CD4-positive, alpha-beta memory T cell (primary cell): ENCODE results near the gene IPO9. TPM values are rescaled to one million over a fixed set of nuclear protein-coding genes. Genes with fewer than 3 reads are reported as not detected.

ENCODE experiments used
- CTCF ChIA-PET: fragments of 350-600 bp; sonication (Branson Sonifier 250); formaldehyde crosslinking; loops from one replicate; lab custom pipeline; 2021; ENCODE audit warnings: inconsistent platforms; ENCODE audit not compliant: partially characterized antibody; lab: Charles Lee
- POLR2A ChIA-PET: fragments of 350-600 bp; sonication (Branson Sonifier 250); formaldehyde crosslinking; loops from one replicate; lab custom pipeline; 2021; ENCODE audit not compliant: partially characterized antibody; lab: Charles Lee
- DNase-seq, 5 donors: peaks; one replicate each; pipeline versions ENCODE4 v3.0.0 to v3.0.0-alpha.2; 2020 to 2022; ENCODE audit warnings: mixed read lengths in 1 of 5
- H3K27ac ChIP-seq: one replicate; pipeline ENCODE4 v1.7.0; 2013; ENCODE audit warnings: low read depth, low read length
- H3K27me3 ChIP-seq: 2 replicates; pipeline ENCODE4 v1.7.0; 2013; ENCODE audit warnings: mild to moderate bottlenecking, low read length, moderate library complexity; ENCODE audit not compliant: insufficient read depth
- H3K36me3 ChIP-seq: 2 replicates; pipeline ENCODE4 v1.7.0; 2013; ENCODE audit warnings: mild to moderate bottlenecking, low read length, moderate library complexity; ENCODE audit not compliant: insufficient read depth
- H3K4me1 ChIP-seq: 2 replicates; pipeline ENCODE4 v1.7.0; 2013; ENCODE audit warnings: mild to moderate bottlenecking, low read length, moderate library complexity; ENCODE audit not compliant: insufficient read depth
- H3K4me3 ChIP-seq, 2 donors: one replicate each; pipeline ENCODE4 v1.7.0; 2013; ENCODE audit warnings: low read length in 2 of 2, mild to moderate bottlenecking in 1 of 2
- H3K9me3 ChIP-seq, 2 donors: one replicate each; pipeline ENCODE4 v1.7.0; 2013; ENCODE audit warnings: low read length in 2 of 2, control low read depth in 1 of 2; ENCODE audit not compliant: control insufficient read depth in 1 of 2
- H3K27ac Mint-ChIP-seq, 7 donors: one replicate each; pipeline ENCODE4 v1.8.0; 2020 to 2021; ENCODE audit warnings: mixed read lengths in 7 of 7, mild to moderate bottlenecking in 6 of 7, inconsistent platforms in 3 of 7, moderate library complexity in 3 of 7
- H3K27me3 Mint-ChIP-seq, 2 donors: one replicate each; pipeline ENCODE4 v1.8.0; 2020 to 2021; ENCODE audit warnings: mixed read lengths in 2 of 2
- H3K36me3 Mint-ChIP-seq, 2 donors: one replicate each; pipeline ENCODE4 v1.8.0; 2020 to 2021; ENCODE audit warnings: mixed read lengths in 2 of 2, inconsistent platforms in 1 of 2, mild to moderate bottlenecking in 1 of 2
- H3K4me1 Mint-ChIP-seq, 4 donors: one replicate each; pipeline ENCODE4 v1.8.0; 2020 to 2021; ENCODE audit warnings: mixed read lengths in 4 of 4, mild to moderate bottlenecking in 1 of 4
- H3K4me3 Mint-ChIP-seq, 8 donors: one replicate each; pipeline ENCODE4 v1.8.0; 2020 to 2021; ENCODE audit warnings: mixed read lengths in 8 of 8, mild to moderate bottlenecking in 7 of 8, moderate library complexity in 6 of 8, inconsistent platforms in 3 of 8
- H3K9me3 Mint-ChIP-seq, 8 donors: one replicate each; pipeline ENCODE4 v1.8.0; 2020 to 2021; ENCODE audit warnings: mixed read lengths in 8 of 8, mild to moderate bottlenecking in 5 of 8, inconsistent platforms in 3 of 8, moderate library complexity in 1 of 8
- intact Hi-C: fragments of 100-400 bp; cut with micrococcal nuclease; formaldehyde crosslinking; loops from one replicate; pipeline ENCODE4 v1.15.1; 2023
- polyA plus RNA-seq, 2 donors: library from polyadenylated mRNA; unstranded; fragments of 300-500 nt; fragmentation: Illumina TruSeq; gene quantifications; one replicate each; pipeline ENCODE4 v1.2.3, GENCODE V29; 2021
- total RNA-seq, 2 experiments: library from RNA; stranded (reverse); gene quantifications; one replicate each; pipeline ENCODE4 v1.2.3, GENCODE V29; 2021

Gene IPO9
- total and polyA plus RNA-seq, 4 experiments from 2014 or later: 13.1 to 42.7 (median 30.7) TPM

DNA sequence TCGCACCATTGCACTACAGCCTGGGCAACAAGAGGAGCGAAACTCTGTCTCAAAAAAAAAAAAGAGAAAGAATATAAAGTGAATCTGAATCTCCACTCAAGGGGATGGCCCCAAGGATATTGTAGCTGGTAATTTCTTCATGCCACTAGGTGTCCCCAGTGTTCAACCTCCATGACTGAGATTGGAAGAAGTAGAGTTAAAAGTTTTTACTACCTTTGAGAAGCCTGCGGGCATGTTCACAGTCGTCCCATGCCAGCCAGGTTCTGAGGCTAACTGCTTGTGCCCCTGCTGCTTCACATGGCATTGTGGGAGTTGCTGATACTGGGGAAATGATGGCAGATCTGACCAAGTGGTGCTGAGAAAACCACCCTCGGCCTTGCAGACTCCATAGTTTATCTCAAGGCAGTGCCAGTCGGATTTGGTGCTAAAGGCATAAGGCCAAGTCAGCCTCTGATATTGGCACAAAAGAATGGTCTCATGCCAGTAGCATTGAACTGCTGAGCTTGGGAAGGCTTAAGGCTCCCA lies 49.0 kb downstream of the IPO9 start:
- Histone ChIP-seq H3K4me1 (no peaks in the 10 kb centered on the region), H3K36me3 (peaks cover 16% of the 10 kb centered on the region), H3K4me3 (no peak overlapping the region), H3K9me3 (no peaks in the 10 kb centered on the region), H3K27me3 (no peaks in the 10 kb centered on the region), H3K27ac (no peak overlapping the region)
- H3K9me3 Mint-ChIP-seq: no peaks in the 10 kb centered on the region
- peaks cover 0 to 4% (median 0%) of the 10 kb centered on the region in 4 donors for H3K4me1 Mint-ChIP-seq
- H3K27ac Mint-ChIP-seq: peak overlapping the region in 1 of 7 donors; percentile 32
- ChIA-PET POLR2A (interaction anchor here (0.5 to 0.9 kb wide), 2 partner anchors 9 to 100 kb away, joined by 3 read pairs; no protein-coding TSS in a partner anchor), CTCF (interaction anchor here (0.6 to 11.8 kb wide), 8 partner anchors 9 to 265 kb away, joined by 3 to 91 read pairs (median 5); no protein-coding TSS in a partner anchor)
- no peaks in the 10 kb centered on the region for H3K27me3 Mint-ChIP-seq
- peak in 3 of 5 donors; percentile 7 to 22 (median 12) for DNase-seq
- no peak overlapping the region for H3K4me3 Mint-ChIP-seq
- H3K36me3 Mint-ChIP-seq: peaks cover 15 to 30% of the 10 kb centered on the region in 2 donors
- intact Hi-C loops: loop anchor here (1.0 kb wide), 1 partner anchor 94 kb away; no protein-coding TSS in a partner anchor

DNA sequence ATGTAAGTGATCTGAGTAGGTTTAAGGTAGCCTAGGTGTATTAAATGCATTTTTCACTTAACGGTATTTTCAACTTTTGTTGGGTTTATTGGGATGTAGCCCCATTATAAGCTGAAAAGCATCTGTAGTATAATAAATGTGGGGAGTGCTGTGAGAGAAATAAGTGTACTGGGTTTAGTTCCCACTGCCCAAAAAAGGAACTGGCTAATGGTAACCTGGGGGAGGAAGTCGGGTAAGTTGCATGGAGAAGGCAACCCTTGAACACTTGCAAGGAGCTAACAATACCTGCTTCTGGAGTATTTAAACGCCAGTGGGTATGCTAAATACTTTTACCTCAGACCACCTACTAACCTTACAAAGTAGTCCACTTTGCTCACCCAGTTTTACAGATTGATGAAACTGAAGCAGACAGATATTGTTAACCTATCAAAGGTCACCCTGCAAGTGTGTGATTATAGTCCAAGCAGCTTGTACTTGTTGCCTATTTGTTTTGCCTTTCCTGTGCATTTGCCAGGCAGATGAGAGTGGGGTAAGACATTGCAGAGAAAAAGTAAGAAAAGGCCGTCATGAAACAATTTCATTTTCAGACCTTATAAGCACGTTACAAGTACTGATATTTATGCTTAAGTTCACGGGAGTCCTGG lies 52.1 kb downstream of the IPO9 start:
- Histone ChIP-seq H3K36me3 (no peaks in the 10 kb centered on the region), H3K4me1 (peaks cover 11% of the 10 kb centered on the region), H3K27me3 (no peaks in the 10 kb centered on the region), H3K4me3 (no peak overlapping the region), H3K27ac (no peak overlapping the region), H3K9me3 (no peaks in the 10 kb centered on the region)
- POLR2A ChIA-PET: no interaction called here
- H3K4me1 Mint-ChIP-seq: peaks cover 0 to 6% (median 4%) of the 10 kb centered on the region in 4 donors
- intact Hi-C loops: no loop called here
- no peak for DNase-seq
- peak overlapping the region in 1 of 7 donors; percentile 30 for H3K27ac Mint-ChIP-seq
- CTCF ChIA-PET: interaction anchor here (0.6 to 11.8 kb wide), 6 partner anchors 12 to 117 kb away, joined by 3 to 91 read pairs (median 3); partner anchors contain the start of gene IPO9
- H3K36me3 Mint-ChIP-seq: peaks cover 3 to 10% of the 10 kb centered on the region in 2 donors
- H3K27me3 Mint-ChIP-seq: peaks cover 0 to 2% of the 10 kb centered on the region in 2 donors
- no peak overlapping the region for H3K4me3 Mint-ChIP-seq
- H3K9me3 Mint-ChIP-seq: no peaks in the 10 kb centered on the region

DNA sequence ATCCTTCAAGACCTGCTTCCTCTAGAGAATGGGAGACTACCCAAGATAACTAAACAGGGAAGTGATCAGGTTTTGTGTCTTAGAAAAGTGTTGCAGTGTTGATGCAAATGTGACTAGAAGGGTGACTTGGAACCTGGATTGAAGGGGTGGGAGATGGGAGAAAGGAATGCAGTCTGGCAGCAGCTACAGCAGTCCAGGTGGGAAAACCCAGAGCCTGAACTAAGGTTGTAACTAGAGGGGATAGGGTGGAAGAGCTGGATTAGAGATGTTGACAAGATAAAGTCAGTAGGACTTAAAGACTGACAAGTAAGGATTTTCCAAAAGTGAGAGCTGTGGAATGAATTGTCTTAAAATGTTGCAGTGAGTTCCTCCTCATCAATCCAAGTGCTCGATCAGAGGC lies 52.7 kb downstream of the IPO9 start:
- POLR2A ChIA-PET: no interaction called here
- H3K4me3 Mint-ChIP-seq: no peak overlapping the region
- H3K36me3 ChIP-seq: no peaks in the 10 kb centered on the region
- H3K27me3 ChIP-seq: no peaks in the 10 kb centered on the region
- H3K27me3 Mint-ChIP-seq: peaks cover 0 to 4% of the 10 kb centered on the region in 2 donors
- no peaks in the 10 kb centered on the region for H3K9me3 ChIP-seq
- no peaks in the 10 kb centered on the region for H3K9me3 Mint-ChIP-seq
- peaks cover 0 to 6% (median 4%) of the 10 kb centered on the region in 4 donors for H3K4me1 Mint-ChIP-seq
- no peak for DNase-seq
- H3K27ac Mint-ChIP-seq: peak overlapping the region in 1 of 7 donors; percentile 59
- CTCF ChIA-PET: interaction anchor here (1.4 to 11.8 kb wide), 3 partner anchors 12 to 15 kb away, joined by 3 to 91 read pairs (median 4); no protein-coding TSS in a partner anchor
- H3K27ac ChIP-seq: no peak overlapping the region
- H3K36me3 Mint-ChIP-seq: peaks cover 0 to 4% of the 10 kb centered on the region in 2 donors
- H3K4me3 ChIP-seq: no peak overlapping the region
- intact Hi-C loops: no loop called here
- peaks cover 11% of the 10 kb centered on the region for H3K4me1 ChIP-seq

DNA sequence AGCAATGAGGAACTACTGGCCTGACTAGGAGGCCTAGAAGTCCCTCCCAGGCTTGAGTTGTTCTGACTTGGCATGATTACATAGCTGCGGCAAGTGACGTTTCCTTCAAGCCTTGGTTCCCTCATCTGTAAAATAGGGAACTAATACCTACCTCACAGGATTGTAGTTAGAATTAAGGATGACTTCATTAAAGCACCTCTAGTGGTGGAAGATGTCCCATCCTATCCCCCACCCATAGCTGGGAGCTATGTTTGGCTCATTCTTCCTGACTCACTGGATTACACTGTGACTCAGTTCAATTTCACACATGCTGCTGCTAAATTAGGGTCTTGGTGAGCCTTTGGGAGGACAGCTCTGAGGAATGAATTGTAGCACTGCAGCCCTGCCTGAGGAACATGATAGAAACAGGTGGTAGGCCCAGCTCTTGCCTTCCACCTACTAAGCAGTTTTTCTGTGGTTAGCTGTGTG lies 53.7 kb downstream of the IPO9 start:
- H3K27me3 Mint-ChIP-seq: peaks cover 3 to 12% of the 10 kb centered on the region in 2 donors
- no peak for DNase-seq
- intact Hi-C loops: no loop called here
- CTCF ChIA-PET: interaction anchor here (0.5 to 11.8 kb wide), 3 partner anchors 14 to 117 kb away, joined by 3 to 91 read pairs (median 3); no protein-coding TSS in a partner anchor
- POLR2A ChIA-PET: no interaction called here
- H3K36me3 Mint-ChIP-seq: no peaks in the 10 kb centered on the region
- H3K4me1 ChIP-seq: peaks cover 11% of the 10 kb centered on the region
- H3K9me3 ChIP-seq: no peaks in the 10 kb centered on the region
- no peaks in the 10 kb centered on the region for H3K36me3 ChIP-seq
- no peak overlapping the region for H3K4me3 ChIP-seq
- no peak overlapping the region for H3K4me3 Mint-ChIP-seq
- H3K27ac Mint-ChIP-seq: no peak overlapping the region
- H3K27ac ChIP-seq: no peak overlapping the region
- peaks cover 0 to 1% (median 0%) of the 10 kb centered on the region in 8 donors for H3K9me3 Mint-ChIP-seq
- H3K4me1 Mint-ChIP-seq: peaks cover 0 to 6% (median 4%) of the 10 kb centered on the region in 4 donors
- H3K27me3 ChIP-seq: no peaks in the 10 kb centered on the region

DNA sequence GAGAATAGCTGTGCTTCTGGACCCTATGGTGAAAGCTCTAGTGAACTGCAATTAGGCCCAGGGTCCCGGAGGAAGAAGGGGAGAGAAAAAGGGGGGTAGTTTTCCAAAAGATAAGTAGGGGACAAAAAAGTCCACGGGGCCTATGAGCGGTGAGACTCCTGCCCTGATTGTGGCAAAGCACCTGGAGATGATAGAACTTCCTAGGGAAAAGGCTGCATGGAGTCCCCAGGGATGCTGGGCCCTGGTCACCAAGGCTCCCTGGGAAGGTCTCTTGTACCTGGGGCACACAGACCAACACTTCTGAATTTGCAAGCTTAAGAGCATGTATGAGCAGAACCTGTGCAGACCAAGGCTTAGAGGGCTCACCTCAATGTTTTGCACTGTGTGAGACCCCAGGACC lies 54.3 kb downstream of the IPO9 start:
- CTCF ChIA-PET: interaction anchor here (0.5 to 11.8 kb wide), 3 partner anchors 14 to 116 kb away, joined by 3 to 91 read pairs (median 3); no protein-coding TSS in a partner anchor
- Mint-ChIP-seq H3K27ac (peak overlapping the region in 2 of 7 donors; percentile 29 to 38), H3K27me3 (peaks cover 3 to 18% of the 10 kb centered on the region in 2 donors), H3K36me3 (no peaks in the 10 kb centered on the region), H3K9me3 (peaks cover 0 to 1% (median 0%) of the 10 kb centered on the region in 8 donors), H3K4me3 (no peak overlapping the region), H3K4me1 (peaks cover 0 to 5% (median 4%) of the 10 kb centered on the region in 4 donors)
- POLR2A ChIA-PET: no interaction called here
- H3K27me3 ChIP-seq: peaks cover 4% of the 10 kb centered on the region
- intact Hi-C loops: no loop called here
- H3K9me3 ChIP-seq: no peaks in the 10 kb centered on the region
- no peaks in the 10 kb centered on the region for H3K36me3 ChIP-seq
- DNase-seq: no peak
- no peak overlapping the region for H3K4me3 ChIP-seq
- H3K27ac ChIP-seq: no peak overlapping the region
- peaks cover 13% of the 10 kb centered on the region for H3K4me1 ChIP-seq

DNA sequence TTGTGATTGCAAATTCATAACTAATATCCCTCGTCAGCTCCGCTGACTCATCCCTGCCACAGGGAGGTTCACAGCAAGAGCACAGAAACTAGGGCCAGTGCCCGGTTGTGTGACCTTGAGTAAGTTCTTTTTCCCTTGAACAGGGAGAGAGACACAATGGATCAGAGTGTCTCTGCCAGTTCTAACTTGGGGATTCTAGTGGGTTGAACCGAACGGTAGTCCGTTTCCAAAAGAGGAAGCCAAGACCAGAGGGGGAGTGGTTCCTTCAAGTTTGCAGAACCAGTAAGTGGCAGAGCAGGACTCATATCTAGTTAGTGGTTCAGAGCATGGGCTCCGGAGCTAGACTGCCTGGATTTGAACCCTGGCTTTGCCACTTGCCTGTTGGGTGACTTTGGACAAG lies 54.8 kb downstream of the IPO9 start:
- no peaks in the 10 kb centered on the region for H3K36me3 ChIP-seq
- Mint-ChIP-seq H3K9me3 (peaks cover 0 to 1% (median 0%) of the 10 kb centered on the region in 8 donors), H3K27me3 (peaks cover 3 to 19% of the 10 kb centered on the region in 2 donors), H3K27ac (peak overlapping the region in 1 of 7 donors; percentile 57), H3K4me1 (peaks cover 0 to 5% (median 4%) of the 10 kb centered on the region in 4 donors), H3K36me3 (no peaks in the 10 kb centered on the region), H3K4me3 (no peak overlapping the region)
- DNase-seq: no peak
- ChIA-PET CTCF (interaction anchor here (11.8 kb wide), 1 partner anchor 13 kb away, joined by 91 read pairs; no protein-coding TSS in a partner anchor), POLR2A (no interaction called here)
- H3K27me3 ChIP-seq: peaks cover 8% of the 10 kb centered on the region
- H3K27ac ChIP-seq: no peak overlapping the region
- no peaks in the 10 kb centered on the region for H3K9me3 ChIP-seq
- no peak overlapping the region for H3K4me3 ChIP-seq
- peaks cover 17% of the 10 kb centered on the region for H3K4me1 ChIP-seq
- intact Hi-C loops: no loop called here

DNA sequence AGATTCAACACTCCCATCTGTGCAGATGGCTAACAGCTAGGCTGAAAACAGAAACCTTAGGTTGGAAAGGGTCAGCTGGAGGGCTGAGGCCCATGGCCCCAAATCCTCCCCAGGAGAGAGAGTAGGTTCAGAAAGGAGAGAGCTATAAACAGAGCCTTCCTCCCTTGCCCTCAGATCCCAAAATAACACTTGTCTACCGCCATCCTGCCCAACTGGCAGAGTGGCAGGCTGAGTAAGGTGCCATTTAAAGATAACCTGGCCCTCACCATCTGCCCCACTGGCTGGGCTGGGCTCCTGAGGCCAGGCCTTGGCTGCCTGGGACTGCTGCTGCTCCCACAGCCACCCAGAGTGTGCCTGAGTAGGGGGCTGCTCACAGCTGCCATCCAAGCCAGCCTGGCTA lies 55.5 kb downstream of the IPO9 start:
- H3K36me3 Mint-ChIP-seq: no peaks in the 10 kb centered on the region
- H3K9me3 ChIP-seq: no peaks in the 10 kb centered on the region
- peak overlapping the region in 1 of 7 donors; percentile 57 for H3K27ac Mint-ChIP-seq
- H3K4me3 Mint-ChIP-seq: no peak overlapping the region
- peaks cover 15% of the 10 kb centered on the region for H3K27me3 ChIP-seq
- no peak overlapping the region for H3K27ac ChIP-seq
- ChIA-PET POLR2A (interaction anchor here (0.5 kb wide), 1 partner anchor 47 kb away, joined by 3 read pairs; no protein-coding TSS in a partner anchor), CTCF (interaction anchor here (11.8 kb wide), 1 partner anchor 13 kb away, joined by 91 read pairs; no protein-coding TSS in a partner anchor)
- peaks cover 23% of the 10 kb centered on the region for H3K4me1 ChIP-seq
- H3K36me3 ChIP-seq: no peaks in the 10 kb centered on the region
- peaks cover 0 to 1% (median 0%) of the 10 kb centered on the region in 8 donors for H3K9me3 Mint-ChIP-seq
- intact Hi-C loops: no loop called here
- peaks cover 3 to 20% of the 10 kb centered on the region in 2 donors for H3K27me3 Mint-ChIP-seq
- no peak for DNase-seq
- H3K4me3 ChIP-seq: no peak overlapping the region
- H3K4me1 Mint-ChIP-seq: peaks cover under 1 to 6% (median 5%) of the 10 kb centered on the region in 4 donors
